ENCODE measurements around the gene GNG2. TPM values are rescaled to one million over a fixed set of nuclear protein-coding genes. Genes with fewer than 3 reads are reported as not detected.

GNG2 gene
- total and polyA plus RNA-seq, 2 of the 8 experiments (the other 6 are each of a cell fraction or from before 2014, with no cell fraction given), result 8.2 to 17.9 TPM

DNA sequence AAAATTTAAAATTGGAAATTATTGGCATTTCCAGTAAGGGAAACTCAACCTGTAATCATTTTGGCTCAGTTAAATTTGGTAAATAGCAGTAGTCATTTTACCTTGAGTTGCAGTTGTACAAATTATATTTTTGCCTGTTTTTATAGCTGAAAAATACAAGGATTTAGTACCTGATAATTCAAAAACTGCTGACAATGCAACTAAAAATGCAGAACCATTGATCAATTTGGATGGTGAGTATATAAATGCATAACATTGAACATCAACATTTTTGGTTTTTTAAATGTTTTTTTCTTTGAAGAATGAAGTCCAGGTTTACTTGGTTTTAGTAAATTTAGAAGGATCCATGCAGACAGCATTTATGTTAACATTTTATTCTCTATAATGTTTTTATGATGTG is 137.9 kb downstream of the GNG2 start:
- Histone ChIP-seq H3K23ac (ENCODE audit: insufficient read length) (no peak overlapping the region), H3K79me1 (ENCODE audit: low read depth, low read length) (peaks cover 2% of the 10 kb centered on the region), H2BK15ac (ENCODE audit: low read length) (no peak overlapping the region), H3K4ac (replicated peaks; ENCODE audit: insufficient read length, low read depth, low read length) (no peak overlapping the region), H3K4me2 (ENCODE audit: insufficient read depth in 1 of 2, low read depth in 2 of 2, low read length in 2 of 2) (no peak overlapping the region), H3K79me2 (ENCODE audit: control insufficient read depth in 1 of 2, insufficient read depth in 2 of 2, low read length in 2 of 2) (peaks cover 0 to 40% of the 10 kb centered on the region in 2 experiments; a peak in 2 of 4 replicates), H4K8ac (ENCODE audit: extremely low read depth, insufficient read depth, low read length) (no peak overlapping the region), H3K27me3 (replicated peaks in 1 of 4; ENCODE audit: control insufficient read depth in 3 of 4, extremely low read depth in 1 of 4, insufficient read depth in 3 of 4, low read length in 3 of 4) (no peaks in the 10 kb centered on the region), H2BK12ac (ENCODE audit: low read depth, low read length) (no peak overlapping the region), H4K91ac (replicated peaks; ENCODE audit: insufficient read length, low read length) (no peak overlapping the region), H3K27ac (ENCODE audit: low read depth, low read length) (no peak overlapping the region), H3K18ac (ENCODE audit: extremely low read depth, low read length) (no peak overlapping the region), H3K14ac (ENCODE audit: insufficient read length) (no peak overlapping the region), H3K9ac (replicated peaks in 1 of 4; ENCODE audit: extremely low read depth in 1 of 4, low read depth in 3 of 4, low read length in 3 of 4) (no peak overlapping the region), H2AFZ (ENCODE audit: low read length) (no peak overlapping the region), H3K9me3 (ENCODE audit: insufficient read depth in 2 of 2, low read depth in 1 of 2, low read length in 1 of 2) (no peaks in the 10 kb centered on the region), H3K4me1 (replicated peaks in 1 of 4; ENCODE audit: control insufficient read depth in 3 of 4, insufficient read depth in 4 of 4, low read length in 3 of 4) (peaks cover 0 to 3% (median 0%) of the 10 kb centered on the region in 4 experiments; a peak in 1 of 7 replicates), H2BK120ac (replicated peaks; ENCODE audit: low read depth, low read length) (no peak overlapping the region), H4K5ac (ENCODE audit: insufficient read length, low read depth, low read length) (no peak overlapping the region), H3K36me3 (ENCODE audit: control insufficient read depth in 2 of 4, insufficient read depth in 4 of 4, low read length in 3 of 4) (peaks cover 22 to 87% (median 46%) of the 10 kb centered on the region in 4 experiments), H2AK5ac (ENCODE audit: low read depth, low read length) (no peak overlapping the region), H3K23me2 (ENCODE audit: low read depth, low read length) (no peaks in the 10 kb centered on the region), H2BK20ac (ENCODE audit: low read length) (no peak overlapping the region), H2BK5ac (ENCODE audit: low read depth, low read length) (no peak overlapping the region), H3K4me3 (ENCODE audit: extremely low read depth in 1 of 4, insufficient read depth in 2 of 4, low read depth in 3 of 4, low read length in 4 of 4) (no peak overlapping the region), H3K56ac (replicated peaks; ENCODE audit: insufficient read length, low read depth, low read length) (no peak overlapping the region), H4K20me1 (replicated peaks in 1 of 2; ENCODE audit: control insufficient read depth in 1 of 2, insufficient read depth in 2 of 2, low read length in 2 of 2) (peaks cover 5 to 6% of the 10 kb centered on the region in 2 experiments)
- DNase-seq (ENCODE audit: low read depth in 1 of 2, low spot score in 2 of 2) (no peak), FAIRE-seq (no peak)
- TF ChIP-seq, protein P1, sequence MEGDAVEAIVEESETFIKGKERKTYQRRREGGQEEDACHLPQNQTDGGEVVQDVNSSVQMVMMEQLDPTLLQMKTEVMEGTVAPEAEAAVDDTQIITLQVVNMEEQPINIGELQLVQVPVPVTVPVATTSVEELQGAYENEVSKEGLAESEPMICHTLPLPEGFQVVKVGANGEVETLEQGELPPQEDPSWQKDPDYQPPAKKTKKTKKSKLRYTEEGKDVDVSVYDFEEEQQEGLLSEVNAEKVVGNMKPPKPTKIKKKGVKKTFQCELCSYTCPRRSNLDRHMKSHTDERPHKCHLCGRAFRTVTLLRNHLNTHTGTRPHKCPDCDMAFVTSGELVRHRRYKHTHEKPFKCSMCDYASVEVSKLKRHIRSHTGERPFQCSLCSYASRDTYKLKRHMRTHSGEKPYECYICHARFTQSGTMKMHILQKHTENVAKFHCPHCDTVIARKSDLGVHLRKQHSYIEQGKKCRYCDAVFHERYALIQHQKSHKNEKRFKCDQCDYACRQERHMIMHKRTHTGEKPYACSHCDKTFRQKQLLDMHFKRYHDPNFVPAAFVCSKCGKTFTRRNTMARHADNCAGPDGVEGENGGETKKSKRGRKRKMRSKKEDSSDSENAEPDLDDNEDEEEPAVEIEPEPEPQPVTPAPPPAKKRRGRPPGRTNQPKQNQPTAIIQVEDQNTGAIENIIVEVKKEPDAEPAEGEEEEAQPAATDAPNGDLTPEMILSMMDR (IDR thresholded peaks at IDR 0.05; ENCODE audit: control extremely low read depth in 1 of 3, insufficient read depth in 1 of 3, low read depth in 1 of 3, low read length in 3 of 3), result no peak
- TF ChIP-seq MAFK (IDR thresholded peaks at IDR 0.05; ENCODE audit: low read depth, low read length) (peak; percentile 87), KDM4A (IDR thresholded peaks at IDR 0.05; ENCODE audit: low read depth, low read length, severe bottlenecking) (no peak), BACH1 (IDR thresholded peaks at IDR 0.05; ENCODE audit: low read length) (no peak)
- POLR2A ChIA-PET (ENCODE audit: partially characterized antibody), result no interaction called here
- CTCF ChIA-PET (ENCODE audit: partially characterized antibody), result interaction anchor here (0.8 kb wide), 1 partner anchor 135 kb away, joined by 3 read pairs; no protein-coding TSS in a partner anchor
